ENCODE data around the gene SIRPA. TPM values are rescaled to one million over a fixed set of nuclear protein-coding genes. Genes with fewer than 3 reads are reported as not detected.
A peak's percentile ranks its signal among the peaks of the same experiment; 100 is the strongest.

The SIRPA gene
- total and polyA plus RNA-seq, 8 donors: 7.2 to 25.8 (median 9.0) TPM

GRCh38 chr20:1926237-1926636, 31.0 kb downstream of the SIRPA start:
- WGBS, 2 donors: 51 to 55% methylated on average over 5 of the region's 5 CpGs
- no peak for TF ChIP-seq CTCF (IDR thresholded peaks at IDR 0.05)
- no peak for FAIRE-seq
- H3K4me3 ChIP-seq: no peak overlapping the region
- ATAC-seq: peak in 3 of 4 donors; percentile 35 to 64 (median 43)
- no peaks in the 10 kb centered on the region for H3K27me3 ChIP-seq
- H3K9me3 ChIP-seq: no peaks in the 10 kb centered on the region
- no peak overlapping the region for H3K27ac ChIP-seq
- peak in 2 of 6 donors; percentile 23 to 36 for DNase-seq
- H3K36me3 ChIP-seq: no peaks in the 10 kb centered on the region
- H3K4me1 ChIP-seq: no peaks in the 10 kb centered on the region
- intact Hi-C loops (cut with DNase I): no loop called here

GRCh38 chr20:1927217-1927616, 32.0 kb downstream of the SIRPA start:
- no peak for FAIRE-seq
- intact Hi-C loops (cut with DNase I): no loop called here
- no peak for TF ChIP-seq CTCF (IDR thresholded peaks at IDR 0.05)

DNA sequence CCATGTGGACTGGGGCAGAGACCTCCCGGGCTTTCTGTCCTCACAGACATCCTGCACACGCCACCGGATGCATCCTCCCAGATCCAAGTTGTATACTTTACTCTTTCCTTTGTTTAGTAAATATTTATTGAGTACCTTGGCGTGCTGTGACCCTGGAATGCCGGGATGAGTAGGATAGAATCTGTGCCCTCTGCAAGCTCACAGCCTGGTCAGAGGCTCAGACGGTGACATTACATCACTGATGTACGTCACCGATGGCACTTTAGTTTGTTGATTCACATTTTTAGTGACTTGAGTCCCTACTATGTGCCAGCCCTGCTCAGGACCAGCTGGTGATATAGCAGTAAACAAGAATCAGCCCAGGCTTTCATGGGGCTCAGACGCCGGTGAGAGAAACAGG, 32.9 kb downstream of the SIRPA start:
- no peaks in the 10 kb centered on the region for H3K9me3 ChIP-seq
- DNase-seq (no peak), FAIRE-seq (no peak), ATAC-seq (no peak)
- no peaks in the 10 kb centered on the region for H3K36me3 ChIP-seq
- no peaks in the 10 kb centered on the region for H3K27me3 ChIP-seq
- 62 to 65% methylated on average over 10 of the region's 10 CpGs for WGBS, 2 donors
- H3K4me1 ChIP-seq: no peaks in the 10 kb centered on the region
- H3K4me3 ChIP-seq: no peak overlapping the region
- no peak overlapping the region for H3K27ac ChIP-seq
- TF ChIP-seq CTCF (IDR thresholded peaks at IDR 0.05): no peak
- intact Hi-C loops (cut with DNase I): no loop called here

More at GRCh38 chr20:1927217-1927616, 32.0 kb downstream of the SIRPA start:
- WGBS, 2 donors: 65 to 69% methylated on average over 8 of the region's 8 CpGs
- no peaks in the 10 kb centered on the region for H3K36me3 ChIP-seq
- H3K9me3 ChIP-seq: no peaks in the 10 kb centered on the region
- H3K27me3 ChIP-seq: no peaks in the 10 kb centered on the region
- H3K27ac ChIP-seq: no peak overlapping the region
- no peaks in the 10 kb centered on the region for H3K4me1 ChIP-seq
- DNase-seq (no peak), ATAC-seq (peak in 1 of 4 donors; percentile 26)
- no peak overlapping the region for H3K4me3 ChIP-seq

DNA sequence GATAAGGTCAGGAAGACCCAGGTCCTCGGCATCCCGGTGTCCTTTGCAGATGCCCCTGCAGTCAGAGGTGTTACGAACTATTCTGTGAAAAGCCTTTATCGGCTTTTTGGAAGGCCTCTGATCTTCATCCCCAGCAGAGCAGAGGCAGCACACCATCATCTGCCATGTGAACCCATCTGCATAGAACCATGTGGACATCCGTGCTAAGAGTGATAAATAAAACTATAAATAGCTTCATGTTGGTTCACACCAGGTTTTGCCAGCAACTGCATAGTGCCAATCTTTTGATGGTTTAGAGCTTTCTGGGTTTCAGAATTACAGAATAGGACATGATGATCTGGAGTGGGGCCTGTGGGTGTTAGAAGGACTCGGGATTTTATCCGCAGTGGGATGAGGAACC, 33.6 kb downstream of the SIRPA start:
- FAIRE-seq: no peak
- H3K36me3 ChIP-seq: no peaks in the 10 kb centered on the region
- ATAC-seq: no peak
- TF ChIP-seq CTCF (IDR thresholded peaks at IDR 0.05): no peak
- H3K4me3 ChIP-seq: no peak overlapping the region
- H3K9me3 ChIP-seq: no peaks in the 10 kb centered on the region
- H3K27me3 ChIP-seq: no peaks in the 10 kb centered on the region
- 63 to 75% methylated on average over 7 of the region's 7 CpGs for WGBS, 2 donors
- H3K27ac ChIP-seq: no peak overlapping the region
- intact Hi-C loops (cut with DNase I): no loop called here
- H3K4me1 ChIP-seq: no peaks in the 10 kb centered on the region
- no peak for DNase-seq

- ATAC-seq (no peak), FAIRE-seq (no peak), DNase-seq (no peak)
- Histone ChIP-seq H3K27ac (no peak overlapping the region), H3K27me3 (no peaks in the 10 kb centered on the region), H3K36me3 (no peaks in the 10 kb centered on the region), H3K4me1 (no peaks in the 10 kb centered on the region), H3K9me3 (no peaks in the 10 kb centered on the region), H3K4me3 (no peak overlapping the region)
- 15 to 54% methylated on average over 3 of the region's 3 CpGs for WGBS, 2 donors
- TF ChIP-seq CTCF (IDR thresholded peaks at IDR 0.05): no peak
- intact Hi-C loops (cut with DNase I): no loop called here
These were observed 34.3 kb downstream of the SIRPA start for GRCh38 chr20:1929460-1929859.
